B cell (primary cell): ENCODE results near the gene GPR87. TPM values are rescaled to one million over a fixed set of nuclear protein-coding genes. Genes with fewer than 3 reads are reported as not detected.

ENCODE experiments used
- ATAC-seq: fragments of 200-7000 bp; cut with Tn5 transposase; one replicate; pipeline ENCODE4 v1.10.0; 2021; ENCODE audit warnings: low read depth, mild to moderate bottlenecking, moderate number of reproducible peaks, moderate library complexity
- CTCF ChIA-PET: fragments of 350-600 bp; sonication (Branson Sonifier 250); formaldehyde crosslinking; loops from one replicate; lab custom pipeline; 2021; ENCODE audit warnings: antibody characterized with exemption, inconsistent platforms; lab: Charles Lee
- POLR2A ChIA-PET: fragments of 350-600 bp; sonication (Branson Sonifier 250); formaldehyde crosslinking; loops from one replicate; lab custom pipeline; 2021; ENCODE audit warnings: antibody characterized with exemption; lab: Charles Lee
- DNase-seq: peaks from one replicate; pipeline ENCODE4 v3.0.0; 2013
- H2AFZ ChIP-seq: 2 replicates; pipeline ENCODE4 v1.6.1; 2012; ENCODE audit warnings: mild to moderate bottlenecking, low read depth, low read length; ENCODE audit not compliant: insufficient read depth, poor library complexity, severe bottlenecking
- H3K27ac ChIP-seq, 2 donors: 1 replicate in 1 of 2; 2 replicates in 1 of 2; pipeline ENCODE4 v1.5.1; 2012 to 2013; ENCODE audit warnings: low read length in 2 of 2, mild to moderate bottlenecking in 2 of 2, moderate library complexity in 1 of 2
- H3K27me3 ChIP-seq, 4 experiments: fragments of 200-600 bp in 1 of 4; sonication (generic) in 1 of 4; replicated peaks in 1 of 4; 1 replicate in 2 of 4; 2 replicates in 2 of 4; pipeline versions ENCODE4 v1.6.1 to v1.7.0; 2013 to 2016; ENCODE audit warnings: low read length in 3 of 4, mild to moderate bottlenecking in 2 of 4, mixed read lengths in 1 of 4, moderate library complexity in 1 of 4; ENCODE audit not compliant: insufficient read depth in 4 of 4, control insufficient read depth in 3 of 4; ENCODE audit errors: control extremely low read depth in 1 of 4
- H3K36me3 ChIP-seq, 2 experiments: replicated peaks in 1 of 2; 1 replicate in 1 of 2; 2 replicates in 1 of 2; pipeline versions ENCODE4 v1.6.1 to v1.7.1; 2013; ENCODE audit warnings: low read length in 1 of 2; ENCODE audit not compliant: insufficient read depth in 2 of 2, control insufficient read depth in 1 of 2; ENCODE audit errors: control extremely low read depth in 1 of 2, extremely low read depth in 1 of 2
- H3K4me1 ChIP-seq, 2 donors: fragments of 200-600 bp in 1 of 2; sonication (generic) in 1 of 2; 1 replicate in 1 of 2; 2 replicates in 1 of 2; pipeline versions ENCODE4 v1.5.1 to v1.6.1; 2013 to 2017; ENCODE audit warnings: low read length in 2 of 2; ENCODE audit not compliant: control insufficient read depth in 2 of 2, insufficient read depth in 2 of 2
- H3K4me2 ChIP-seq: replicated peaks from 2 replicates; pipeline ENCODE3; 2012; ENCODE audit warnings: mild to moderate bottlenecking, low read depth, low read length; ENCODE audit not compliant: poor library complexity, severe bottlenecking
- H3K4me3 ChIP-seq, 5 experiments: fragments of 200-600 bp in 1 of 5; sonication (generic) in 1 of 5; 1 replicate in 3 of 5; 2 replicates in 2 of 5; pipeline versions ENCODE4 v1.5.1 to v1.7.0; 2011 to 2016; ENCODE audit warnings: low read length in 4 of 5, mild to moderate bottlenecking in 4 of 5, low read depth in 2 of 5, control low read depth in 1 of 5, moderate library complexity in 1 of 5; ENCODE audit not compliant: insufficient read depth in 1 of 5; ENCODE audit errors: control extremely low read depth in 1 of 5, extremely low read depth in 1 of 5
- H3K79me2 ChIP-seq: fragments of 200-600 bp; sonication (generic); one replicate; pipeline ENCODE4 v1.6.0; 2016; ENCODE audit warnings: low read length; ENCODE audit not compliant: control insufficient read depth, insufficient read depth
- H3K9ac ChIP-seq: fragments of 200-600 bp; sonication (generic); 2 replicates; pipeline ENCODE4 v1.6.1; 2017; ENCODE audit warnings: mild to moderate bottlenecking, low read length, moderate library complexity
- H3K9me3 ChIP-seq, 3 donors: one replicate each; pipeline versions ENCODE4 v1.6.1 to v1.7.1; 2013; ENCODE audit warnings: low read length in 2 of 3; ENCODE audit not compliant: control insufficient read depth in 2 of 3, insufficient read depth in 1 of 3; ENCODE audit errors: control extremely low read depth in 1 of 3
- H4K20me1 ChIP-seq: 2 replicates; pipeline ENCODE4 v1.6.0; 2012; ENCODE audit warnings: mild to moderate bottlenecking, low read length; ENCODE audit not compliant: insufficient read depth, control insufficient read depth, poor library complexity, severe bottlenecking
- H3K27ac Mint-ChIP-seq: one replicate; pipeline ENCODE4 v1.8.0; 2021; ENCODE audit warnings: mixed read lengths
- H3K27me3 Mint-ChIP-seq: one replicate; pipeline ENCODE4 v1.8.0; 2021; ENCODE audit warnings: mixed read lengths
- H3K4me1 Mint-ChIP-seq: one replicate; pipeline ENCODE4 v1.8.0; 2021; ENCODE audit warnings: mixed read lengths
- H3K4me3 Mint-ChIP-seq: one replicate; pipeline ENCODE4 v1.8.0; 2021; ENCODE audit warnings: mixed read lengths
- H3K9me3 Mint-ChIP-seq: one replicate; pipeline ENCODE4 v1.8.0; 2022; ENCODE audit warnings: mixed read lengths; ENCODE audit not compliant: insufficient read depth
- CTCF ChIP-seq: fragments of 200-600 bp; IDR thresholded peaks from one replicate; pipeline ENCODE4 v1.8.0; 2022; ENCODE audit warnings: antibody characterized with exemption, mild to moderate bottlenecking
- EZH2 ChIP-seq: IDR thresholded peaks from 2 replicates; pipeline ENCODE4 v1.6.1; 2012; ENCODE audit warnings: borderline replicate concordance, low read depth, mild to moderate bottlenecking, moderate library complexity, low read length; ENCODE audit not compliant: insufficient read depth, poor library complexity, severe bottlenecking
- WGBS: methylation state at CpG from one replicate; pipeline ENCODE4 v1.1.5; 2013; ENCODE audit warnings: missing lambda C conversion rate; ENCODE audit not compliant: insufficient coverage; 5-methylcytosine and 5-hydroxymethylcytosine counted together
- intact Hi-C: fragments of 100-400 bp; cut with micrococcal nuclease; formaldehyde crosslinking; loops from one replicate; pipeline ENCODE4 v1.10.0; 2022
- polyA plus RNA-seq: library from polyadenylated mRNA; depleted of rRNA; stranded (reverse); fragments of >200 nt; gene quantifications from 2 replicates; pipeline ENCODE4 v1.2.3, GENCODE V29; 2012
- total RNA-seq, 2 donors: library from RNA; stranded (reverse); fragments of 120-200 nt in 1 of 2; gene quantifications; 1 replicate in 1 of 2; 2 replicates in 1 of 2; pipeline versions ENCODE4 v1.2.3 to v1.2.4, GENCODE V29; 2013 to 2022

The GPR87 gene
- total and polyA plus RNA-seq, 2 donors (not counting 1 experiment from before 2014, with no cell fraction given) = not detected

- no peak overlapping the region for H2AFZ ChIP-seq
- H3K27me3 ChIP-seq = no peaks in the 10 kb centered on the region
- H3K9me3 Mint-ChIP-seq = no peaks in the 10 kb centered on the region
- H3K4me1 ChIP-seq = peaks cover 30 to 31% of the 10 kb centered on the region in 2 donors
- ChIA-PET CTCF (interaction anchor here (0.7 to 9.6 kb wide), 15 partner anchors 9 to 558 kb away, joined by 3 to 460 read pairs (median 5); no protein-coding TSS in a partner anchor), POLR2A (no interaction called here)
- no peaks in the 10 kb centered on the region for H4K20me1 ChIP-seq
- no peak overlapping the region for H3K9ac ChIP-seq
- no peaks in the 10 kb centered on the region for H3K36me3 ChIP-seq
- no peak overlapping the region for H3K27ac ChIP-seq
- ATAC-seq (peak; percentile 17), DNase-seq (peak; percentile 78)
- H3K4me2 ChIP-seq = no peak overlapping the region
- peaks cover 23% of the 10 kb centered on the region for H3K79me2 ChIP-seq
- H3K4me3 Mint-ChIP-seq = no peak overlapping the region
- H3K27me3 Mint-ChIP-seq = no peaks in the 10 kb centered on the region
- intact Hi-C loops = loop anchor here (1.0 kb wide), 3 partner anchors 56 to 127 kb away; no protein-coding TSS in a partner anchor
- H3K9me3 ChIP-seq = no peaks in the 10 kb centered on the region
- H3K4me1 Mint-ChIP-seq = peaks cover 28% of the 10 kb centered on the region
- no peak overlapping the region for H3K27ac Mint-ChIP-seq
- 0% methylated on average over 1 of the region's 1 CpG for WGBS
- TF ChIP-seq EZH2 (no peak), CTCF (peak; percentile 84)
- H3K4me3 ChIP-seq = no peak overlapping the region
Observed at GRCh38 chr3:151282921-151283320, 33.7 kb downstream of the GPR87 start.

GRCh38 chr3:151281671-151282324, 34.8 kb downstream of the GPR87 start:
- no peak overlapping the region for H3K4me2 ChIP-seq
- H3K79me2 ChIP-seq = peaks cover 23% of the 10 kb centered on the region
- H3K9me3 ChIP-seq = no peaks in the 10 kb centered on the region
- H2AFZ ChIP-seq = no peak overlapping the region
- no peak for TF ChIP-seq EZH2
- TF ChIP-seq CTCF = no peak
- no peaks in the 10 kb centered on the region for H3K9me3 Mint-ChIP-seq
- no peak overlapping the region for H3K4me3 Mint-ChIP-seq
- H3K27ac Mint-ChIP-seq = peak overlapping the region; percentile 65
- H3K27ac ChIP-seq = no peak overlapping the region
- POLR2A ChIA-PET = interaction anchor here (0.7 to 4.9 kb wide), 2 partner anchors 13 to 53 kb away, joined by 3 to 52 read pairs; no protein-coding TSS in a partner anchor
- no peaks in the 10 kb centered on the region for H3K36me3 ChIP-seq
- no peak for DNase-seq
- H3K4me1 ChIP-seq = peaks cover 38 to 41% of the 10 kb centered on the region in 2 donors
- no peaks in the 10 kb centered on the region for H3K27me3 ChIP-seq
- H4K20me1 ChIP-seq = no peaks in the 10 kb centered on the region
- no peak for ATAC-seq
- no peak overlapping the region for H3K9ac ChIP-seq
- H3K4me3 ChIP-seq = no peak overlapping the region
- H3K4me1 Mint-ChIP-seq = peaks cover 33% of the 10 kb centered on the region
- no peaks in the 10 kb centered on the region for H3K27me3 Mint-ChIP-seq
- WGBS = no CpG with 5 or more reads among the region's 9 CpGs
- intact Hi-C loops = no loop called here
- CTCF ChIA-PET = interaction anchor here (0.9 to 9.6 kb wide), 11 partner anchors 16 to 559 kb away, joined by 3 to 460 read pairs (median 5); no protein-coding TSS in a partner anchor
